CD14-positive monocyte (primary cell): ENCODE results near the gene SCAMP3. TPM values are rescaled to one million over a fixed set of nuclear protein-coding genes. Genes with fewer than 3 reads are reported as not detected.
"Not testable (repeated sequence)": the region's sequence is repeated elsewhere in the genome, so short reads cannot be mapped to it uniquely, and the experiment has no call there.

Experiments used
- DNase-seq, 3 donors: peaks; one replicate each; pipeline ENCODE4 v3.0.0-alpha.2; 2011 to 2022
- H2AFZ ChIP-seq: 2 replicates; pipeline ENCODE4 v1.6.0; 2012; ENCODE audit warnings: mild to moderate bottlenecking, low read depth, low read length, inconsistent platforms; ENCODE audit not compliant: insufficient read depth, poor library complexity, severe bottlenecking
- H3K27ac ChIP-seq, 2 donors: 1 replicate in 1 of 2; 2 replicates in 1 of 2; pipeline ENCODE4 v1.5.1; 2012 to 2013; ENCODE audit warnings: low read length in 2 of 2, control low read depth in 1 of 2, inconsistent platforms in 1 of 2, low read depth in 1 of 2, mild to moderate bottlenecking in 1 of 2
- H3K27me3 ChIP-seq, 2 donors: one replicate each; pipeline versions ENCODE4 v1.6.0 to v1.6.1; 2011 to 2013; ENCODE audit warnings: low read length in 2 of 2; ENCODE audit not compliant: control insufficient read depth in 2 of 2, insufficient read depth in 2 of 2
- H3K36me3 ChIP-seq, 2 donors: replicated peaks in 1 of 2; 1 replicate in 1 of 2; 2 replicates in 1 of 2; pipeline versions ENCODE4 v1.5.1 to v1.6.1; 2012 to 2013; ENCODE audit warnings: low read length in 2 of 2, control low read depth in 1 of 2, inconsistent platforms in 1 of 2, mild to moderate bottlenecking in 1 of 2; ENCODE audit not compliant: insufficient read depth in 2 of 2, control insufficient read depth in 1 of 2
- H3K4me1 ChIP-seq, 2 donors: 1 replicate in 1 of 2; 2 replicates in 1 of 2; pipeline versions ENCODE4 v1.5.1 to v1.6.1; 2012 to 2013; ENCODE audit warnings: low read length in 2 of 2, control low read depth in 1 of 2, inconsistent platforms in 1 of 2, mild to moderate bottlenecking in 1 of 2, moderate library complexity in 1 of 2; ENCODE audit not compliant: insufficient read depth in 2 of 2, control insufficient read depth in 1 of 2
- H3K4me2 ChIP-seq: replicated peaks from 2 replicates; pipeline ENCODE3; 2012; ENCODE audit warnings: low read length, moderate library complexity, mild to moderate bottlenecking; ENCODE audit not compliant: poor library complexity, severe bottlenecking; ENCODE audit errors: extremely low read depth
- H3K4me3 ChIP-seq, 3 experiments: fragments of 200-600 bp in 1 of 3; sonication (generic) in 1 of 3; replicated peaks in 1 of 3; 1 replicate in 2 of 3; 2 replicates in 1 of 3; pipeline ENCODE4 v1.5.1; 2011 to 2013; ENCODE audit warnings: low read length in 3 of 3, mild to moderate bottlenecking in 3 of 3, control low read depth in 2 of 3, low read depth in 2 of 3, inconsistent platforms in 1 of 3, moderate library complexity in 1 of 3
- H3K79me2 ChIP-seq: 2 replicates; pipeline ENCODE4 v1.6.0; 2012; ENCODE audit warnings: mild to moderate bottlenecking, control low read depth, inconsistent platforms, low read length, moderate library complexity; ENCODE audit not compliant: insufficient read depth
- H3K9ac ChIP-seq: 2 replicates; pipeline ENCODE4 v1.6.0; 2017; ENCODE audit warnings: low read length, mild to moderate bottlenecking; ENCODE audit not compliant: insufficient read depth, poor library complexity, severe bottlenecking
- H3K9me3 ChIP-seq, 2 donors: replicated peaks in 1 of 2; 1 replicate in 1 of 2; 2 replicates in 1 of 2; pipeline versions ENCODE4 v1.5.1 to v1.6.1; 2012 to 2013; ENCODE audit warnings: low read length in 2 of 2, control low read depth in 1 of 2; ENCODE audit not compliant: control insufficient read depth in 1 of 2, insufficient read depth in 1 of 2
- H4K20me1 ChIP-seq: 2 replicates; pipeline ENCODE4 v1.6.0; 2012; ENCODE audit warnings: mild to moderate bottlenecking, low read length, control low read depth, moderate library complexity; ENCODE audit not compliant: insufficient read depth
- H3K27ac Mint-ChIP-seq, 7 donors: one replicate each; pipeline ENCODE4 v1.8.0; 2020; ENCODE audit warnings: mild to moderate bottlenecking in 7 of 7, mixed read lengths in 7 of 7, moderate library complexity in 6 of 7, inconsistent platforms in 2 of 7
- H3K27me3 Mint-ChIP-seq, 3 donors: one replicate each; pipeline ENCODE4 v1.8.0; 2021 to 2022; ENCODE audit warnings: low read depth in 3 of 3, mild to moderate bottlenecking in 3 of 3, mixed read lengths in 3 of 3, moderate library complexity in 3 of 3, inconsistent platforms in 1 of 3
- H3K36me3 Mint-ChIP-seq, 2 donors: one replicate each; pipeline ENCODE4 v1.8.0; 2020; ENCODE audit warnings: mixed read lengths in 2 of 2, inconsistent platforms in 1 of 2, mild to moderate bottlenecking in 1 of 2
- H3K4me1 Mint-ChIP-seq: one replicate; pipeline ENCODE4 v1.8.0; 2020; ENCODE audit warnings: mild to moderate bottlenecking, mixed read lengths
- H3K4me3 Mint-ChIP-seq, 2 donors: one replicate each; pipeline ENCODE4 v1.8.0; 2020; ENCODE audit warnings: mild to moderate bottlenecking in 2 of 2, mixed read lengths in 2 of 2, moderate library complexity in 1 of 2
- H3K9me3 Mint-ChIP-seq, 7 donors: one replicate each; pipeline ENCODE4 v1.8.0; 2020 to 2022; ENCODE audit warnings: mixed read lengths in 7 of 7, mild to moderate bottlenecking in 6 of 7, moderate library complexity in 6 of 7, inconsistent platforms in 2 of 7
- CTCF ChIP-seq: fragments of 200-600 bp; IDR thresholded peaks from one replicate; pipeline ENCODE4 v1.8.0; 2022; ENCODE audit warnings: antibody characterized with exemption, mild to moderate bottlenecking
- WGBS: methylation state at CpG from one replicate; pipeline ENCODE4 v1.1.5; 2013; ENCODE audit warnings: missing lambda C conversion rate; ENCODE audit not compliant: insufficient coverage; 5-methylcytosine and 5-hydroxymethylcytosine counted together
- intact Hi-C, 2 donors: fragments of 100-400 bp; cut with micrococcal nuclease; formaldehyde crosslinking; loops; one replicate each; pipeline versions ENCODE4 v1.15.0 to v1.15.1; 2023
- polyA plus RNA-seq, 3 donors: library from polyadenylated mRNA; depleted of rRNA in 1 of 3; unstranded in 2 of 3; stranded (reverse) in 1 of 3; fragments of 300-500 nt in 2 of 3; fragments of >200 nt in 1 of 3; fragmentation: Illumina TruSeq in 2 of 3; gene quantifications; 1 replicate in 2 of 3; 2 replicates in 1 of 3; pipeline ENCODE4 v1.2.3, GENCODE V29; 2012 to 2021

SCAMP3 gene
- polyA plus RNA-seq, 3 donors = 54.9 to 69.8 (median 64.9) TPM

- no peaks in the 10 kb centered on the region for H3K36me3 ChIP-seq
- no peak for TF ChIP-seq CTCF
- no peak overlapping the region for H3K27ac ChIP-seq
- Mint-ChIP-seq H3K27me3 (peaks cover 0 to 6% (median 2%) of the 10 kb centered on the region in 3 donors), H3K4me1 (peaks cover 27% of the 10 kb centered on the region), H3K27ac (peak overlapping the region in 1 of 7 donors; percentile 58), H3K36me3 (peaks cover 5 to 11% of the 10 kb centered on the region in 2 donors), H3K9me3 (no peaks in the 10 kb centered on the region), H3K4me3 (no peak overlapping the region)
- no peaks in the 10 kb centered on the region for H3K9me3 ChIP-seq
- no peaks in the 10 kb centered on the region for H3K27me3 ChIP-seq
- 96% methylated on average over 22 of the region's 26 CpGs for WGBS
- peaks cover 22 to 34% of the 10 kb centered on the region in 2 donors for H3K4me1 ChIP-seq
- H3K4me2 ChIP-seq = no peak overlapping the region
- H3K79me2 ChIP-seq = peaks cover 11% of the 10 kb centered on the region
- no peak overlapping the region for H2AFZ ChIP-seq
- intact Hi-C loops = no loop called here
- H4K20me1 ChIP-seq = no peaks in the 10 kb centered on the region
- no peak overlapping the region for H3K9ac ChIP-seq
- no peak overlapping the region for H3K4me3 ChIP-seq
- no peak for DNase-seq
Observed at GRCh38 chr1:155247667-155248553, 14.2 kb downstream of the SCAMP3 start.

GRCh38 chr1:155246796-155247195 is 15.4 kb downstream of the SCAMP3 start:
- H3K4me3 ChIP-seq, H3K27ac ChIP-seq, H3K36me3 ChIP-seq, H4K20me1 ChIP-seq, DNase-seq, H3K27me3 ChIP-seq, H3K9me3 Mint-ChIP-seq, H3K4me3 Mint-ChIP-seq, H3K9ac ChIP-seq, H3K4me2 ChIP-seq, H3K27me3 Mint-ChIP-seq, H3K9me3 ChIP-seq, H2AFZ ChIP-seq, H3K27ac Mint-ChIP-seq, intact Hi-C loops: not testable (repeated sequence)
- WGBS = 100% methylated on average over 2 of the region's 3 CpGs
- H3K36me3 Mint-ChIP-seq = peaks cover 5 to 11% of the 10 kb centered on the region in 2 donors
- Histone ChIP-seq H3K79me2 (peaks cover 18% of the 10 kb centered on the region), H3K4me1 (peaks cover 33 to 45% of the 10 kb centered on the region in 2 donors)
- H3K4me1 Mint-ChIP-seq = peaks cover 37% of the 10 kb centered on the region
